ENCODE measurements around the gene ZC3H7A.
A peak's percentile ranks its signal among the peaks of the same experiment; 100 is the strongest.
"Not testable (repeated sequence)": the region's sequence is repeated elsewhere in the genome, so short reads cannot be mapped to it uniquely, and the experiment has no call there.

Gene ZC3H7A, protein sequence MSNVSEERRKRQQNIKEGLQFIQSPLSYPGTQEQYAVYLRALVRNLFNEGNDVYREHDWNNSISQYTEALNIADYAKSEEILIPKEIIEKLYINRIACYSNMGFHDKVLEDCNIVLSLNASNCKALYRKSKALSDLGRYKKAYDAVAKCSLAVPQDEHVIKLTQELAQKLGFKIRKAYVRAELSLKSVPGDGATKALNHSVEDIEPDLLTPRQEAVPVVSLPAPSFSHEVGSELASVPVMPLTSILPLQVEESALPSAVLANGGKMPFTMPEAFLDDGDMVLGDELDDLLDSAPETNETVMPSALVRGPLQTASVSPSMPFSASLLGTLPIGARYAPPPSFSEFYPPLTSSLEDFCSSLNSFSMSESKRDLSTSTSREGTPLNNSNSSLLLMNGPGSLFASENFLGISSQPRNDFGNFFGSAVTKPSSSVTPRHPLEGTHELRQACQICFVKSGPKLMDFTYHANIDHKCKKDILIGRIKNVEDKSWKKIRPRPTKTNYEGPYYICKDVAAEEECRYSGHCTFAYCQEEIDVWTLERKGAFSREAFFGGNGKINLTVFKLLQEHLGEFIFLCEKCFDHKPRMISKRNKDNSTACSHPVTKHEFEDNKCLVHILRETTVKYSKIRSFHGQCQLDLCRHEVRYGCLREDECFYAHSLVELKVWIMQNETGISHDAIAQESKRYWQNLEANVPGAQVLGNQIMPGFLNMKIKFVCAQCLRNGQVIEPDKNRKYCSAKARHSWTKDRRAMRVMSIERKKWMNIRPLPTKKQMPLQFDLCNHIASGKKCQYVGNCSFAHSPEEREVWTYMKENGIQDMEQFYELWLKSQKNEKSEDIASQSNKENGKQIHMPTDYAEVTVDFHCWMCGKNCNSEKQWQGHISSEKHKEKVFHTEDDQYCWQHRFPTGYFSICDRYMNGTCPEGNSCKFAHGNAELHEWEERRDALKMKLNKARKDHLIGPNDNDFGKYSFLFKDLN

DNA sequence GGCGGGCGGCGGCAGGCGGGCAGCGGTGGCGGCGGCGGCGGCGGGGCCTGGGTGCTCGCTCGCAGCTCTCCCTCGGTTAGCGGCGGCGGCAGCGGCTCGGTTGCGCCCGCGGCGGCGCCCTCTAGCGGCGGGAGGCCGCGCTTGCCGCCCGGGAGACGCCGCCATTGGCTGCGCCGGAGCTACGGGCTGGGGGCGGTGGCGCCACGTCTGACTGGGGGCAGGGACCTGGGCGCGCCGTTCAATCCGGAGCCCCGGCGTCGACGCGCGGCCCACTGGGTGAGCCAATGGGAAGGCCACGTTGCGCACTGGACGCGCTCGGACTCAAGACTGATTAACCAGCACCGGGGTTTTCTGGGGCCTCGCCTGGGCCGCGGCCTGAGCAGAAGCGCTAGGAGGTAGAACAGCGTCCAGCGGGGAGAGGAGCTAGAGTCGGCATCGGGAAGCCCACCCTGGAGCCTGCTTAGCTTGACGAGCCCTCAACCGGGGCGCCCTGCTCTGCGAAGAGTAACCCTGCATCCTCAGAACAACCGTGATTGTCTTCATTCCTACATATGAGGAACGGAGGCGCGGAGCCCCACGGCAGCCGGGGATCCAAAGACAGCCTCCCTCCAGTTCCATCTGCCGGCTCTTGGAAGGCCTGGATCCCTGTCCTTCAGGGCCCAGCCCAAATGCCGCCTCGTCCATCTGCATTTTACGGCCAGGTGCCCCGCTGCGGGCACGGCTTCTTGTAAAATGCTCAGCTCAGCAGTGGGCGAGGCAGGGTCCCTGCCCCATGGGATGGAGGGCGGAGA is at the start of gene ZC3H7A:
Gene ZC3H7A (minus strand): TSS at position 93 of the 791 bp plus-strand sequence. CDS start 14,904 bp downstream, outside the sequence.
- peak; percentile 95 for DNase-seq

DNA sequence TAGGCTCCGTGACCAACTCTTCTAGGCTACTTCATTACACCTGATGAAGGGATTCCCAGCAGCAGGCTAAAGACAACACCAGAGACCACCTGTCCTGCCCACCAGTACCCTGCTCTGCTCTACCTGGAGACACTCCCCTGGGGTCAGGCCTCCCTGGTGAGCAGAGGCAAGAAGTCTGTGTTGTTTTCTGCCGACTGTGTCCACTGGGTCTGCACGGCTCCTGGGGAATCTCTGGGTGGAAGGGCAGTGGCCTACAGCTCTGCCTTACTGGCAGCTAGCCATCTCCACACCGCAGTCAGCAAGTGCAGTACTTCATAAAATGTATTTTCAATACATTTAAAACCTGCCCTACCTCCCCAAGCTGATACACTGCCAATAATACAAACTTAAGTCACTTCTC is 47.4 kb upstream of the ZC3H7A start:
- no peak for DNase-seq

- DNase-seq, result no peak
These were observed 46.8 kb upstream of the ZC3H7A start for GRCh38 chr16:11843861-11844260.

GRCh38 chr16:11843206-11843605 is 46.1 kb upstream of the ZC3H7A start:
- DNase-seq, result no peak

GRCh38 chr16:11841026-11841425 is 44.0 kb upstream of the ZC3H7A start:
- no peak for DNase-seq

GRCh38 chr16:11836650-11837244 is 39.7 kb upstream of the ZC3H7A start:
- DNase-seq, result no peak

- DNase-seq, result no peak
These were observed 39.0 kb upstream of the ZC3H7A start for GRCh38 chr16:11835891-11836649.

- no peak for DNase-seq
These were observed 38.3 kb upstream of the ZC3H7A start for GRCh38 chr16:11835309-11835708.

GRCh38 chr16:11833951-11834695 is 37.1 kb upstream of the ZC3H7A start:
- no peak for DNase-seq

- no peak for DNase-seq
These were observed 31.6 kb upstream of the ZC3H7A start for GRCh38 chr16:11828696-11829095.

DNA sequence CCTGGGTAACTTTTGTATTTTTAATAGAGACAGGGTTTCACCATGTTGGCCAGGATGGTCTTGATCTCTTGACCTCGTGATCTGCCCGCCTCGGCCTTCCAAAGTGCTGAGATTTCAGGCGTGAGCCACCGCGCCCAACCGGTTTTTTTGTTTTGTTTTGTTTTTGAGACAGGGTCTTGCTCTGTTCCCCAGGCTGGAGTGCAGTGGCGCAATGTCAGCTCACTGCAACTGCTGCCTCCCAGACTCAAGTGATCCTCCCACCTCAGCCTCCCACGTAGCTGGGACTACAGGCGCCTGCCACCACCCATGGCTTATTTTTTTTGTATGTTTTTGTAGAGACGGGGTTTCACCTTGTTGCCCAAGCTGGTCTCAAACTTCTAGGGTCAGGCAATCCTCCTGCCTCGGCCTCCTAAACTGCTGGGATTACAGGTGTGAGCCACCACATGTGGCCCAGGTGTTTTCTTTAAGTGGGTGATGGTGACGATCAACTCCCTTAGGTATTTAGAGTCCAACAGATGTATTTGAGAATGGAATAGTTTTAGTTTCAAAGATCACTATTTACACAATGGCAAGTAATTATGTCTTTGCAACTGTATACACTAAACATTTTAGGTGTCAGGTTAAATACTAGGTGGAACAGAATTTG is 28.6 kb upstream of the ZC3H7A start:
- DNase-seq, result not testable (repeated sequence)

DNA sequence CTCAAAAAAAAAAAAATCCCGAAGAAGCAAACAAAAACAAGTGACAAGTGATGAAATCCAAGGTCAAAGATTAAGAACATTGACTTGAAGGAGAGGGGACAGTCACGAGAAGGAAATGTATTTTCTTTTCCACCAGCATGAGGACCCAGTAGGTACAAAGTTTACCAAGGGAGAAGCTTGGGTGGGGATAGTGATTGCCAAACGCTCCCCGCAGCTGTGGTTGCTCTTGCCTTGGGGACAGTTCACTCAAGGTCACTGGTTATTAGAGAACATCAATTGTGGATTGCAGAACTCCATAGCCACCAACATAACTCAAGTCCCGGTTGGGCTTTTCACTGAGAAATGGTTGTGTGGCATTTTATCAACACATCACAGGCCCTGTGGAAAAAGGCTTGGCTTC is 27.3 kb upstream of the ZC3H7A start:
- DNase-seq, result no peak

DNA sequence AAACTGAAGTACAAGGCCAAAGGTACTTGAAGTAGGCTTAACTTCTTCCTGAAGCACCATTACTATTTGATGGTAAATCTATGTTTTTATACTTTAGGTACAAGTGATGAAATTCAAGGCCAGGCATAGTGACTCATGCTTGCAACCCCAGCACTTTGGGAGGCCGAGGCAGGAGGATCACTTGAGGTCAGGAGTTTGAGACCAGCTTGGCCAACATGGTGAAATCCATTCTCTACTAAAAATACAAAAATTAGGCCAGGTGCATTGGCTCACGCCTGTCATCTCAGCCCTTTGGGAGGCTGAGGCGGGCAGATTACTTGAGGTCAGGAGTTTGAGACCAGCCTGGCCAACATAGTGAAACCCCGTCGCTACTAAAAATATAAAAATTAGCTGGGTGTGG is 26.6 kb upstream of the ZC3H7A start:
- DNase-seq, result not testable (repeated sequence)

GRCh38 chr16:11819798-11820197 is 22.7 kb upstream of the ZC3H7A start:
- DNase-seq, result no peak

- DNase-seq, result not testable (repeated sequence)
These were observed 21.9 kb upstream of the ZC3H7A start for GRCh38 chr16:11818970-11819369.

DNA sequence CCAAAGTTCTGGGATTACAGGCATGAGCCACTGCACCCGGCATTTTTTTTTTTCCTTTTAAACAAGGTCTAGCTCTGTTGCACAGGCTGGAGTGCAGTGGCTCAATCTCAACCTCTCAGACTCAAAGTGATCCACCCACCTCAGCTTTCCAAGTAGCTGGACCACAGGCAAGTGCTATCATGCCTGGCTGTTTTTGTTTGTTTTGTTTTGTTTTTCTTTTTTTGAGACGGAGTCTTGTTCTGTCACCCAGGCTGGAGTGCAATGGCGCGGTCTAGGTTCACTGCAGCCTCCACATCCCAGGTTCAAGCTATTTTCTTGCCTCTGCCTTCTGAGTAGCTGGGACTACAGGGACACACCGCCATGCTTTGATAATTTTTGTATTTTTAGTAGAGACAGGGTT is 19.1 kb upstream of the ZC3H7A start:
- DNase-seq, result no peak

GRCh38 chr16:11814800-11815199 is 17.7 kb upstream of the ZC3H7A start:
- DNase-seq, result not testable (repeated sequence)

DNA sequence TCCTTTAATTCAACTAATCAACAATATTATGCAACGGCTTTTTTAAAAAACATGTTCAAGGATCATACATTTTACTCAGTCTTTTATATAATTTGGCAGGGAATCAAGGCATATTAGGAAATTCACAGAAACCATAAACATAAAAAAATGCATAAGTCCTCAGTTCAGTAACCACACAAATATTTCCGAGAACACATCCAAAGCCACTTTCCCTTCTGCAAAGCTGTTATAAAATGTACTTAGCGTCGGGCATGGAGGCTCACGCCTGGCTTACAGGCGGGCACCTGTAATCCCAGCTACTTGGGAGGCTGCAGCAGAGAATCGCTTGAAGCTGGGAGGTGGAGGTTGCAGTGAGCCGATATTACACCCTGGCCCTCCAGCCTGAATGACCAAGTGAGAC is 9.7 kb upstream of the ZC3H7A start:
- no peak for DNase-seq

- DNase-seq, result no peak
These were observed 8.5 kb upstream of the ZC3H7A start for GRCh38 chr16:11805556-11805955.

DNA sequence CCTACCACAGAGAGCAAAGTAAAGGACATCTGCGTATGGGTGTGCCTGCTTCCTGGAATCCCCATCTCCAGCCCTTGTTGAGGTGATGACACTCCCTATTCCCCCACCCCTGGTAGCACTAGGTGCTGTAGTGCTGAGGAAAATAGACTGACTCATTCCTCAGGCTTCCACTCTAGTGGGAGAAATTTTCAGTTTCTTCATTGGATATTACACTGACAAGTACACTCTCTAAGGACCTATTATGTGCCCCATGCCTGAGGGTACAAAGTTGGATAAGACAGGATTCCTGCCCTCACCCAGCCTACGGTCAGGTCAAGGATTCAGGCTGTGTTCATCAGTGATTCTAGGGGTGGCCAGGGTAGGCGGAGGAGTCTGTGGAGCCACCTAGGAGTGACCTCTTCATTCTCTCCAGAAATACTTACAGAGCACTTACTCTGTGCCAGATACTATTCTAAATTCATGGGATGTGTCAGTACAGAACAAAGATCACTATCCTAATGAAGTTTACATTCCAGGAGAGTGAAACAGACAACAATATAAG is 4.5 kb upstream of the ZC3H7A start:
- DNase-seq, result no peak
